NCI-H226 (cell line): ENCODE results near the gene TTPAL.
A peak's percentile ranks its signal among the peaks of the same experiment; 100 is the strongest.

Experiments used
- DNase-seq: peaks from one replicate; pipeline ENCODE4 v3.0.0-alpha.2; 2015

The TTPAL gene

GRCh38 chr20:44502968-44503367, 27.3 kb downstream of the TTPAL start:
- DNase-seq = no peak

- DNase-seq = no peak
Measured at GRCh38 chr20:44504402-44505307, 29.0 kb downstream of the TTPAL start.

GRCh38 chr20:44509762-44510161, 34.1 kb downstream of the TTPAL start:
- no peak for DNase-seq

- no peak for DNase-seq
Measured at GRCh38 chr20:44513871-44514270, 38.2 kb downstream of the TTPAL start.

- no peak for DNase-seq
Measured at GRCh38 chr20:44516491-44516890, 40.8 kb downstream of the TTPAL start.

- DNase-seq = no peak
Measured at GRCh38 chr20:44517454-44517853, 41.8 kb downstream of the TTPAL start.

GRCh38 chr20:44518248-44518647, 42.6 kb downstream of the TTPAL start:
- DNase-seq = no peak

- DNase-seq = no peak
Measured at GRCh38 chr20:44520881-44521280, 45.2 kb downstream of the TTPAL start.

GRCh38 chr20:44521484-44522481, 46.1 kb downstream of the TTPAL start, which contains the start of gene SERINC3:
SERINC3 (minus strand) TSS chr20:44522070; CDS start chr20:44521951, 119 bp downstream.
- peak; percentile 96 for DNase-seq

- DNase-seq = no peak
Measured at GRCh38 chr20:44522841-44523240, 47.2 kb downstream of the TTPAL start.

GRCh38 chr20:44523746-44524145, 48.1 kb downstream of the TTPAL start:
- peak; percentile 51 for DNase-seq

GRCh38 chr20:44526129-44526528, 50.5 kb downstream of the TTPAL start:
- peak; percentile 72 for DNase-seq

GRCh38 chr20:44527716-44528199, 52.1 kb downstream of the TTPAL start:
- no peak for DNase-seq

GRCh38 chr20:44528309-44528708, 52.6 kb downstream of the TTPAL start:
- DNase-seq = no peak

GRCh38 chr20:44532259-44532980, 56.7 kb downstream of the TTPAL start:
- no peak for DNase-seq

GRCh38 chr20:44532981-44533331, 57.3 kb downstream of the TTPAL start:
- no peak for DNase-seq

GRCh38 chr20:44533928-44534327, 58.3 kb downstream of the TTPAL start:
- no peak for DNase-seq

GRCh38 chr20:44536175-44536574, 60.5 kb downstream of the TTPAL start:
- no peak for DNase-seq

GRCh38 chr20:44537993-44538392, 62.3 kb downstream of the TTPAL start:
- no peak for DNase-seq

- peak; percentile 55 for DNase-seq
Measured at GRCh38 chr20:44540834-44541233, 65.2 kb downstream of the TTPAL start.

GRCh38 chr20:44541992-44542391, 66.3 kb downstream of the TTPAL start:
- no peak for DNase-seq

- DNase-seq = no peak
Measured at GRCh38 chr20:44542890-44543289, 67.2 kb downstream of the TTPAL start.

- DNase-seq = no peak
Measured at GRCh38 chr20:44543358-44543757, 67.7 kb downstream of the TTPAL start.
